NCI-H1092 treated with DMSO at 0.1 percent for 48 hours (cell line): ENCODE results near the gene SPSB3.

Experiments
- DNase-seq: peaks from one replicate; lab custom pipeline; 2025; lab: John Stamatoyannopoulos, UW

The SPSB3 gene

DNA sequence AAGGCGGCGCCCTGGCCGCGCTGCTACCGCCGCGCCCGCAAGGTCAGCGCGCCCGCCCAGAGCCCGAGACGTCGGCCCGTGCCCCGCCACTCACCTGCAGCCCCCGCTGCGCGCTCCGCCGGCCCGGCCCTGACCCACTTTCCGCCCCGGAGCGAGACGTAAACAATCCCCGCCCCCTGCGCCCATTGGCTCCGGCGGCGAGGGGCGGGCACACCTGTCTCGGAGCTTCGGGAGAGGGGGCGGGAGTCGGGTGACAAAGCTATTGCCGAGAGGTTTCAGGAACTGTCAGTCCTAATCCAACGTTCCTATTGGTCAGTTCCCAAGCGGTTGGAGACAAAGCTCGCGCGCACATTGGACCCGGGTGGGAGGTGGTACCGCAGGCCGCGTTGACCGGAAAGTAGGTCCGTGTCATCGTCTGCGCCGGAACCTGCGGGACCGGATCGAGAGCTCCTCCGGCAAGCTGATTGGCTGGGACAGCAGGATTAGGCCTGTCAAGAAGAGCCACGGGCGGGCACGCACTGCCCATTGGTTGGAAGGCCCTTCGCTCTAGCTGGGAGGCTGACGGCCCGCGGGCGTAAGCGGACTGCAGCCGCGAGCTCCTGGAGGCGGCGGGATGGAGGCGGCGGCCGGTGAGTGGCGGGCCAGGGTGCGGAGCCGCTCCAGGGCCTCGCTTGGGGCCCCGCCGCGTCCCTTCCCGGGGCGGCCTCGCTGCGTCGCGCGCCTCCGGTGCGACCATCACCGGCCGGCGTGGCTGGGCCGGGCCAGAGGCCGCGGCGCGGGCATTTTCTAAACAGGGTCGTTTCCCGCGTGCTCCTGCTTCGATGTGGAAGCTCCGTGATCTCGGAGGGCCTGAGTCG, at the start of gene SPSB3, which contains the start of gene NUBP2:
Gene SPSB3, minus strand, starts transcription at position 164 of the 857 bp plus-strand sequence. CDS start 1,088 bp downstream, outside the sequence.
Gene NUBP2, plus strand, starts transcription at position 553 of the 857 bp plus-strand sequence. Its CDS starts 61 bp downstream, at position 614.
- DNase-seq = peak; percentile 99

DNA sequence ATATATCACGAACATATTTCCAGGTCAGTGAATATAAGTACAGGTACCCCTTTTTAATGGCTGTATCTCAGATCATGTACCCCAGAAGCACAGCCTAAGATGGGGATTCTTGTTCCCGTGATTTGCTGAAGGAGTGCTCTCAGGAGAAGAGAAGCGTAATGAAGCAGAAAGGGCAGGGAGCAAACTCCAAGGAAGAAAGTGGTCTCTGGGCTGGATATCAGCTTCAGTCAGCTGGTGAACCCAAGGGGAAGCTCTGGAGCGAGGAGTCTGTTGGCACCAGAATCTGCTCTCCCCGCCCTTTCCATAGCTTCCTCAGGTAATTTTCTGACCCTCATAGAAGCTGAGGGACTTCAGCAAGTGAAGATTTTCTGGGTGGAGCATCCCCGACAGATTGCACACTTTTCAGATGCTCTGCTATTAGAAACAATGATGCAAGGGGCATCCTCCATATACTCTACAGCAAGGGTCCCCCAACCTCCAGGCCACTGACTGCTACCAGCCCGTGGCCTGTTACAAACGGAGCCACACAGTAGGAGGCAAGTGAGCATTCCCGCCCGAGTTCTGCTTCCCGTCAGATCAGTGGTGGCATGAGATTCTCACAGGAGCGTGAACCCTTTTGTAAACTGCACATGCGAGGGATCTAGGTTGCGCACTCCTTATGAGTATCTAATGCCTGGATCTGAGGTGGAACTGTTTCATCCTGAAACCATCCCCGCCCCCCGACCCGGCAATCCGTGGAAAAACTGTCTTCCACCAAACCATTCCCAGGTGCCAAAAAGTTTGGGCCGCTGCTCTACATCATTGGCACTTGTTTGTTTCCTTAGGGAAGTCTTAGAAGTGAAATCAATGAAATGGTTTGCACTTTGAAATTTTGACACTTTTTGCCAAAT, 49.1 kb upstream of the SPSB3 start:
- DNase-seq = no peak

DNA sequence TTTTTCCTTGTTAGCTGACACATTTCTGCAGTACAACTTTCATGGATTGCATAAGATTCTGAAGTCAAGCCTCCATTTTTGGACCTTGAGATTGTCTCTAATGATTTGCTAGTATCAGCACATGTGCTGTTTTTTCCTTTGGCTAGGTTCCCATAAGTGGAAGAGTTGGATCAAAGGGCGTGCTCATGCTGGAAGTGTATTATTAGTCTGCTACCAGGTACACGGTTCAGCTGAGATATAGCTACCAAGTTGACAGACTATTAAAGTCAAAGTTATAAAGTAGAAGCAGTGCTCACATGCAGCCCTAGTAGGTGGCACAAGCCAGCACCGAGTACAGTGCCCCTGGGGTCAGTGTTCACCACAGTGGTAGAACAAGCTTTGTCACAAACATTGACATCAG, 47.8 kb upstream of the SPSB3 start:
- DNase-seq = no peak

DNA sequence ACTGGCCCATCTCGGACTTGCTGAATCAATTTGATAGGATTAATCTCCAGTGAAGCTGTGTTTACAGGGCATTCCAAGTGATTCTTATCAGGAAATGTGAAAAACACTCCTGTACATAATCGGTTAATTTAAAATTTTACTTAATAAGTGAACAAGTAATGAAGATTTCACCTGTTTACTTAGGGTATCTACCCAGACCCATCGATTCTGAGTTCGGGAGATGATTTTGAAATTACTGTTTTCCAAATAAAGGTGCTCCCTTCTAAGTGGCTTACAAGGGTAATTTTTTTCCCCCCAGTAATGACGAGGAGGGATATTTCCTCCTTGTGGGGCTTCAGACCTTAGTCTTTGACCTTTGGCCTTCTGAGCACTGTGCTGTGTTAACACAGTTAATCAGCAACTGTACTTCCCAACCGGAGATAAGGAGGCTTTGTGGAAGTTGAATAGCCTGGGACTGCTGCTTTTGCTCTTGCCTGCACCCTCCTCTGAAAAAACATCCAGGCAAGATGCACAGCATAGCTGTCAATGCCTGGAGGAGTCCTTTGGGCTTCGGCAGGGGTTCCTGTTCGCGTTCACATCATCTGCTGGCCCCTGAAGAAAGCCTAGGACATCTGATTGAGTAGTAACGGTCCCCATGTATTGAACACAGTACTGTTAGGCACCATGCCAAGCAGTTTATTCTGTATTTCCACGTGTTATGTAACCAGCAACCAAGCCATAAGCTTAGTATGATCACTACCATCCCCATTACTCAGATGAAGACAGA, 46.5 kb upstream of the SPSB3 start:
- DNase-seq = no peak

DNA sequence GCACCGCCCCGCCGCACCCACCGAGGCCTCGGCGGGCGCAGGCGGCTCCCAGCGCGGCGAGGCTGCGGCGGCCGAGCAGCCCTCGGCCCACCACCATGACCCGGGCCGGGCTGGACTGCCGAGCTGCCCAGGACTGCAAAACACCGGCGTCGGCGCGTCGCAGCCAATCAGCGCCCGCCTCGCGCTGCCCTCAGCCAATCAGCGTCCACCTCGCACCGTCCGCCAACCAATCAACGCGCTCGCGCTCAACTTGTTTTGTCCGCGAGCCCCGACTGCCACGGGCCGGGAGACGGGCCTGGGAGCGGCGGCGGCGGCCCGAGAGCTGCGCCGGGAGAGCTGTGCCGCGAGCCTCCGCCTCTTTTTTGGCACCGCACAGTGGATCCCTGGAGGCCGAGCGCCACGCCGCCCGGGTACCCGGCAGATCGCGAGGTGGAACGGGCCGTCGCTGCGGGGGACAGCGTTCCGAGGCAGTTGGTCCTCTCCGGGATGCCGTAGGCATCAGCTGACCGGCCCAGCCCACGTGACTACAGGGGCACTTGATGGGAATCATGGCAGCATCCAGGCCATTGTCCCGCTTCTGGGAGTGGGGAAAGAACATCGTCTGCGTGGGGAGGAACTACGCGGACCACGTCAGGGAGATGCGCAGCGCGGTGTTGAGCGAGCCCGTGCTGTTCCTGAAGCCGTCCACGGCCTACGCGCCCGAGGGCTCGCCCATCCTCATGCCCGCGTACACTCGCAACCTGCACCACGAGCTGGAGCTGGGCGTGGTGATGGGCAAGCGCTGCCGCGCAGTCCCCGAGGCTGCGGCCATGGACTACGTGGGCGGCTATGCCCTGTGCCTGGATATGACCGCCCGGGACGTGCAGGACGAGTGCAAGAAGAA, 44.6 kb upstream of the SPSB3 start, which contains the start of the genes FAHD1 and HAGH:
Gene FAHD1, plus strand, starts transcription at position 516 of the 883 bp plus-strand sequence. Its CDS starts 33 bp downstream, at position 549.
Gene HAGH, minus strand, starts transcription at position 135 of the 883 bp plus-strand sequence. Its CDS starts 38 bp downstream, at position 97.
- DNase-seq = peak; percentile 94

- DNase-seq = peak; percentile 66
Observed at GRCh38 chr16:1825864-1826690, 43.7 kb upstream of the SPSB3 start.

- DNase-seq = no peak
Observed at GRCh38 chr16:1825381-1825863, 43.1 kb upstream of the SPSB3 start.

DNA sequence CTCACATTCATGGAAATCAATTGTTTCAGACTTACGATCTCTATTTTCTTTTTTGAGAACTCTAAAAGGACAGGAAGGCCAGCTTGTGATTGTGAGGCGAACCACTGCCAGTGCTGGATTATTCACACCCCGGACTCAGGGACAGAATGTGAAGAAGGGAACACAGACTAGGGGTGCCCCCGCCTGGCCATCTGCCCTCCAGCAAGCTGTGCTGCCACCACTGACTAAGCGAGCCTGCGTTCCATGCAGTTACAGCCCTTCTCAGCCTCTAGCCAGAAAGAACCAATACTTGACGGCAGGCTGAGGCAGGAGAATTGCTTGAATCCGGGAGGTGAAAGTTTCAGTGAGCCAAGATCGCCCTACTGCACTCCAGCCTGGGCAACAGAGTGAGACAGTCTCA, 41.5 kb upstream of the SPSB3 start:
- no peak for DNase-seq

DNA sequence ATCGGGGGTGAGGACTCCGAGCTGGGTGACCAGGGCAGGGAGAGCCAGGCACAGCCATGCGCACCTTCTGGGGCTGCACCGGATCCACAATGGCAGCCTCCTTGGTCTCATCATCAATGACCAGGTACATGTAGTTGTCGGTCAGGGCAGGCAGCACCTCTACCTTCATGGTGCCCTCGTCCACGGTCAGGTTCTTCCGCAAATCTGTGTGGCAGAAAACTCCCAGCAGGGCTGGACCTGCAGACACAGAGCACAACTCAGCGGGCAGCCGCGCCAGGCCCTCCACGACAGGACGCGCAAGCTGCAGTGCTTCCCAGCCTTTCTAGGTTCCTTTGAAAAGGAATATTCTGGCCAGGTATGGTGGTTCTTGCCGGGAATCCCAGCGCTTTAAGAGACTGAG, 40.4 kb upstream of the SPSB3 start:
- DNase-seq = no peak

GRCh38 chr16:1821861-1822611, 39.7 kb upstream of the SPSB3 start:
- DNase-seq = no peak

GRCh38 chr16:1820946-1821290, 38.5 kb upstream of the SPSB3 start:
- DNase-seq = no peak

DNA sequence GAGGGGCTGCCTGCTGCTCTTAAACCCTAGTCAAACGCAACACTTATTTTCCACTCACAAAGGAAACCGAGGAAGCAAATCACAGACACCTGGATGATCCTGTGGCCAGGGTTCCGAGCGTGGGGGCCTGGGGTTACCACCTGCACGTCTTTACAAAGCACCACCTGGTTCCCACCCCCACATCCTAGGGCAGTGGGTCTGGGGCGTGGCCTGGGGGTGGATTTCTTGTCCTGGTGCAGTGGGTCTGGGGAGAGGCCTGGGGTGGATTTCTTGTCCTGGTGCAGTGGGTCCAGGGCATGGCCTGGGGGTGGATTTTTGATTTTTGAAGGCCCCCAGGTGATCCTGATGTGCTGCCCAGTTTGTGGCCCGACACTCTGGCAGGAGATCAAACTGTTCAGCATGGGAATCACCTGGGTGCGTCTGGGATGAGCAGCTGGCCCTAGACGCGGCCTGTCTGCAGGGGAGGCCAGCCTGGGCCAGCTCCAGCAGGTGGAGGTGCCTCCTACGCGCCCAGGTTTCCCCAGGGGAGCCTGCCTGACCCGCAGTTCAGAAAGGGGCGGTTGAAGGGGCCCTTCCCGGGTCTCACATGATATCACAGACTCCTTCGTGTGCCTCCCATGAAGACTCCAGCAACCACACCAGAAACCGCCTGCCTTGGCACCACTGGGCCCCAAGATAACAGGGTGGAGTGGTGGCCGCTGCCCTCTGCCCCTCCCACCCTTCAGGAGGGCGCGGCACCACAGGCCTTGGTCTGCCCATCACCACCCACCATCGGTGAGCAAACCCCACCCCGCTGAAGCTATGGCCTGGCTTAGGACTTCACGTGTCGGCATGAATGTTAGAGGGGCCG, 38.0 kb upstream of the SPSB3 start:
- peak; percentile 4 for DNase-seq

DNA sequence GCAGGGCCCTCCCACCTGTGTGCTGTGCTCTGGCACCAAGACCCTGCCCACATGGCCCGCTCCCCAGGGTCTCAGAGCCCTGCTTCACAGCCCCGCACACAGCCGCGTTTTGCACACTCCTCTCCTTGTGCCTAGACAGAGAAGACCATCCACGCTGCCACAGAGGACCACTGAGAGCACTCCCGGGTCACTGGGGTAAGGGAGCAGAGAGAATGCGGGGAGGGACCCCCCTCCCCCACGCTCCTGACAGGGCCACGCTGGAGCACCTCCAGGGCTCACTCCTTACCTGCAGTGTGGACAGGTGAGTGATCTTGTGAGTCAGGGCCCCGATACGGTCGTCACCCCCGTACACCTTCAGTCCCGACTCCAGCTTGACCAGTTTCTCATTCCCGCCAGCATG, 37.2 kb upstream of the SPSB3 start:
- no peak for DNase-seq

DNA sequence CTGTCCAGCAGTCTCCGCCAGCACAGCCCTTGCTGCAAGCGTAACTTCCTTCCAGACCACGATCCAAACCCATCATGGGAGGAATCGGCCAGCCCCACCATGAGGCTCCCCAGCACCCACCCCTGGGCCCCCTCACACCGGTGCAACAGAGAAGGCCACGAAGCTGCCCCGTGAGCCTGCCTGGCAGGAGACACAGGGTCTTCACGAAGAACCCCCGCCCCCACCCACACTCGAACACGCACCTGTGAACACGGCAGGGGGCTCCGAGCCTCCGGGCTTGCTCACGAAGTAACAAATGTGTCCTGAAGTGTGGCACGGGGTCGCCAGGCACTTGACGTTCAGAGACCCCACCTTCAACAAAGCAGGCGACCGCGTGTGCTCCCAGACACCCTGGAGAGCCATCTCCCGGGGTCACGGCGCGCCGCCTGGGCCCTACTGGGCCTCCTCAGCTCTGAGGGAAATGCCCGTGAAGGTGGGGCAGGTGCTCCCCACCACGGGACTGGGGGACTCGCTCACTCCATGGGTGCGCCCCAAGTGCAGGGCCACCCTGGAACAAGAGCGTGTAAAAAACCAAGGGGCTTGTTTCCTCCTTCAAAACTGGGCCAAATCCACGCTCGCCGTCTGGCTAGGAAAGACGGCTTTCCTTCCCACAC, 36.6 kb upstream of the SPSB3 start:
- no peak for DNase-seq

DNA sequence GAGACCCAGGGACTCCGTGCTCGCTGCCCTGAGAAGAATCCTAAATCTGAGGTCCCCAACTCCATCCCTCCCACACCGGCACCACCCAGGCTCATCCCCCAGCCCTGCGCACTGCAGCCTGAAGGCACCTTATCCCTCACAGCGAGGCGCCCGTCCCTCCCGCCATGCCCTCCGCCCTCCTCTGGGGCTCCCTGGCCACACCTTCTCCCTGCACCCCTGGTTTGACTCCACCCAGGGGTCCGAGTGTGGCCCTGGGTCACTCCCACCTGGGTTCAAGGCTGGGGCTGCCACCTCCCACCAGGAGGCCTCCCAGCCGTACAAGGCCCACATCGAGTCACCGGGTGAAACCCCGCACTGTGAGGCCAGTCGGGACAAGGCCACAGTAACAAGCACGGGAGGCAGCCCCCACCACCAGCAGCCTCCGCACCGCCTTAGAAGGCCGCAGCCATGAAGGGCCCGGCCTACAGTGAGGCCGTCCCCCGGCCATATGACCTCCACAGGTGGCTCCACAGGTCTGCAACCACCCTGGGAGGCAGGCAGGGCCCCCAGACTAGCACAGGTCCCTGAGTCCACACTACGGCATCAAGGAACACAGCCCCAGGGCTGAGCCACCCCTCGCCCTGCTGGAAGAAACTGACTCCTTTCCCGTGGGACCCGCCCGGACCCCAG, 36.0 kb upstream of the SPSB3 start:
- no peak for DNase-seq

- no peak for DNase-seq
Observed at GRCh38 chr16:1817716-1818115, 35.3 kb upstream of the SPSB3 start.

DNA sequence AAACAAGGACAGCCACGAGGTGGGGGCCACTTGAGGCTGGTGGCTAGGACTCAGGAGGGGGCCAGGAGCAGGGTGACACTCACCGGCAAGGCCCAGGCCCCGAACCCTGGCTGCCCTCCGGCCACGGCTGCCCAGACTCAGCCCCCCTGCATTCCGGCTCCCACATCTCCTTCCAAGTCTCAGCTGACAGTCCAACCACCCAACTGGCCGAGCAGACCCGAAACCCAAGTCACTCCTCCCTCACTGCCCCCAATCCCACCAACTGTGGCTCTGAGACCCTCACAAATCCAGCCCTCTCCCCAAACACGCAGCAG, 34.9 kb upstream of the SPSB3 start:
- DNase-seq = no peak
